CD4-positive, alpha-beta T cell (primary cell): ENCODE measurements around the gene NELFE. TPM values are rescaled to one million over a fixed set of nuclear protein-coding genes. Genes with fewer than 3 reads are reported as not detected.
A peak's percentile ranks its signal among the peaks of the same experiment; 100 is the strongest.

Source experiments
- ATAC-seq: fragments of 200-7000 bp; cut with Tn5 transposase; one replicate; pipeline ENCODE4 v1.10.0; 2022; ENCODE audit warnings: mild to moderate bottlenecking; ENCODE audit not compliant: poor library complexity
- CTCF ChIA-PET: fragments of 350-600 bp; sonication (Branson Sonifier 250); formaldehyde crosslinking; loops from one replicate; lab custom pipeline; 2021; ENCODE audit warnings: antibody characterized with exemption, inconsistent platforms; lab: Charles Lee
- POLR2A ChIA-PET: fragments of 350-600 bp; sonication (Branson Sonifier 250); formaldehyde crosslinking; loops from one replicate; lab custom pipeline; 2021; ENCODE audit warnings: antibody characterized with exemption, inconsistent platforms; lab: Charles Lee
- DNase-seq, 14 experiments: peaks; one replicate each; pipeline ENCODE4 v3.0.0-alpha.2; 2013 to 2020; ENCODE audit warnings: mixed read lengths in 2 of 14
- H3K27ac ChIP-seq, 2 donors: one replicate each; pipeline versions ENCODE4 v1.5.1 to v1.7.0; 2013; ENCODE audit warnings: low read length in 2 of 2, low read depth in 1 of 2, mild to moderate bottlenecking in 1 of 2
- H3K27me3 ChIP-seq, 2 experiments: 1 replicate in 1 of 2; 2 replicates in 1 of 2; pipeline versions ENCODE4 v1.6.1 to v1.7.0; 2013; ENCODE audit warnings: low read length in 2 of 2, control low read depth in 1 of 2, mild to moderate bottlenecking in 1 of 2, moderate library complexity in 1 of 2; ENCODE audit not compliant: insufficient read depth in 2 of 2, control insufficient read depth in 1 of 2
- H3K36me3 ChIP-seq: one replicate; pipeline ENCODE4 v1.6.1; 2013; ENCODE audit warnings: low read length, control low read depth; ENCODE audit not compliant: insufficient read depth
- H3K4me1 ChIP-seq: one replicate; pipeline ENCODE4 v1.6.1; 2013; ENCODE audit warnings: low read length, control low read depth; ENCODE audit not compliant: insufficient read depth
- H3K4me3 ChIP-seq: one replicate; pipeline ENCODE4 v1.5.1; 2013; ENCODE audit warnings: mild to moderate bottlenecking, low read length, moderate library complexity
- H3K9me3 ChIP-seq, 2 experiments: 1 replicate in 1 of 2; 2 replicates in 1 of 2; pipeline versions ENCODE4 v1.6.1 to v1.7.0; 2013; ENCODE audit warnings: low read length in 2 of 2, mild to moderate bottlenecking in 2 of 2, control low read depth in 1 of 2, moderate library complexity in 1 of 2; ENCODE audit not compliant: control insufficient read depth in 1 of 2, insufficient read depth in 1 of 2
- H3K27ac Mint-ChIP-seq: one replicate; pipeline ENCODE4 v1.8.0; 2020; ENCODE audit warnings: mixed read lengths
- H3K27me3 Mint-ChIP-seq: one replicate; pipeline ENCODE4 v1.8.0; 2021; ENCODE audit warnings: mixed read lengths
- H3K36me3 Mint-ChIP-seq: one replicate; pipeline ENCODE4 v1.8.0; 2021; ENCODE audit warnings: low read depth, mixed read lengths
- H3K4me1 Mint-ChIP-seq: one replicate; pipeline ENCODE4 v1.8.0; 2021; ENCODE audit warnings: low read depth, mixed read lengths
- H3K4me3 Mint-ChIP-seq: one replicate; pipeline ENCODE4 v1.8.0; 2020; ENCODE audit warnings: mild to moderate bottlenecking, mixed read lengths
- H3K9me3 Mint-ChIP-seq: one replicate; pipeline ENCODE4 v1.8.0; 2020; ENCODE audit warnings: mixed read lengths
- CTCF ChIP-seq: fragments of 200-600 bp; IDR thresholded peaks from one replicate; pipeline ENCODE4 v1.8.0; 2022; ENCODE audit warnings: antibody characterized with exemption, mild to moderate bottlenecking
- intact Hi-C, 2 experiments: fragments of 100-400 bp; cut with DNase I in 1 of 2; cut with micrococcal nuclease in 1 of 2; formaldehyde crosslinking; loops; one replicate each; pipeline versions ENCODE4 v1.15.1 to v1.9.0; 2023 to 2025; cut with DNase I, micrococcal nuclease
- total RNA-seq, 174 experiments: library from RNA in 2 of 174; stranded (reverse) in 2 of 174; gene quantifications; one replicate each; pipeline ENCODE4 v1.2.3 and lab custom pipeline; 2021 to 2026

NELFE gene
- total RNA-seq, 2 experiments from 2014 or later, result 53.8 to 58.2 TPM

GRCh38 chr6:31967926-31968320 is 9.2 kb upstream of the NELFE start:
- Histone ChIP-seq H3K27me3 (no peaks in the 10 kb centered on the region), H3K4me3 (no peak overlapping the region), H3K4me1 (peaks cover 27% of the 10 kb centered on the region), H3K36me3 (peaks cover 75% of the 10 kb centered on the region), H3K27ac (no peak overlapping the region), H3K9me3 (no peaks in the 10 kb centered on the region)
- Mint-ChIP-seq H3K9me3 (no peaks in the 10 kb centered on the region), H3K27me3 (peaks cover 6% of the 10 kb centered on the region), H3K4me3 (no peak overlapping the region), H3K36me3 (peaks cover 92% of the 10 kb centered on the region), H3K4me1 (peaks cover 24% of the 10 kb centered on the region), H3K27ac (peak overlapping the region; percentile 58)
- ChIA-PET CTCF (no interaction called here), POLR2A (interaction anchor here (6.7 kb wide), 1 partner anchor 10 kb away, joined by 102 read pairs; the partner anchor contains the start of genes NELFE and SKIC2)
- no peak for TF ChIP-seq CTCF
- intact Hi-C loops, result no loop called here
- ATAC-seq (no peak), DNase-seq (no peak)

GRCh38 chr6:31966997-31967925 is 8.5 kb upstream of the NELFE start:
- no peak for TF ChIP-seq CTCF
- Histone ChIP-seq H3K27ac (no peak overlapping the region), H3K4me1 (peaks cover 21% of the 10 kb centered on the region), H3K9me3 (no peaks in the 10 kb centered on the region), H3K36me3 (peaks cover 81% of the 10 kb centered on the region), H3K27me3 (no peaks in the 10 kb centered on the region), H3K4me3 (no peak overlapping the region)
- no peak overlapping the region for H3K4me3 Mint-ChIP-seq
- H3K27me3 Mint-ChIP-seq, result peaks cover 6% of the 10 kb centered on the region
- ChIA-PET POLR2A (interaction anchor here (6.7 kb wide), 1 partner anchor 9 kb away, joined by 102 read pairs; the partner anchor contains the start of genes NELFE and SKIC2), CTCF (no interaction called here)
- no peak for ATAC-seq
- intact Hi-C loops, result no loop called here
- no peaks in the 10 kb centered on the region for H3K9me3 Mint-ChIP-seq
- H3K27ac Mint-ChIP-seq, result peak overlapping the region; percentile 58
- H3K4me1 Mint-ChIP-seq, result peaks cover 17% of the 10 kb centered on the region
- H3K36me3 Mint-ChIP-seq, result peaks cover 92% of the 10 kb centered on the region
- DNase-seq, result no peak

GRCh38 chr6:31966506-31966905 is 7.7 kb upstream of the NELFE start:
- CTCF ChIA-PET, result no interaction called here
- no peak overlapping the region for H3K4me3 ChIP-seq
- DNase-seq, result no peak
- ATAC-seq, result no peak
- peaks cover 18% of the 10 kb centered on the region for H3K4me1 ChIP-seq
- H3K27me3 ChIP-seq, result no peaks in the 10 kb centered on the region
- H3K27ac Mint-ChIP-seq, result peak overlapping the region; percentile 58
- H3K9me3 ChIP-seq, result no peaks in the 10 kb centered on the region
- intact Hi-C loops, result no loop called here
- TF ChIP-seq CTCF, result no peak
- H3K4me1 Mint-ChIP-seq, result peaks cover 10% of the 10 kb centered on the region
- peaks cover 92% of the 10 kb centered on the region for H3K36me3 Mint-ChIP-seq
- H3K27ac ChIP-seq, result no peak overlapping the region
- POLR2A ChIA-PET, result no interaction called here
- H3K9me3 Mint-ChIP-seq, result no peaks in the 10 kb centered on the region
- H3K27me3 Mint-ChIP-seq, result no peaks in the 10 kb centered on the region
- H3K4me3 Mint-ChIP-seq, result no peak overlapping the region
- peaks cover 89% of the 10 kb centered on the region for H3K36me3 ChIP-seq
